Upper lobe of right lung (tissue), 1 donor: Measurements from ENCODE around the gene HEXD. TPM values are rescaled to one million over a fixed set of nuclear protein-coding genes. Genes with fewer than 3 reads are reported as not detected.
"Not testable (repeated sequence)": the region's sequence is repeated elsewhere in the genome, so short reads cannot be mapped to it uniquely, and the experiment has no call there.

Source experiments
- ATAC-seq: fragments of 200-7000 bp; cut with Tn5 transposase; one replicate; pipeline ENCODE4 v1.9.1; 2020; ENCODE audit warnings: mild to moderate bottlenecking, moderate library complexity
- DNase-seq: peaks from one replicate; pipeline ENCODE4 v3.0.0-alpha.2; 2020
- H3K27ac ChIP-seq: fragments of 200-600 bp; one replicate; pipeline ENCODE4 v1.8.0; 2022
- H3K27me3 ChIP-seq: fragments of 200-600 bp; one replicate; pipeline ENCODE4 v1.8.0; 2022; ENCODE audit warnings: mild to moderate bottlenecking
- H3K36me3 ChIP-seq: fragments of 200-600 bp; one replicate; pipeline ENCODE4 v1.8.0; 2022
- H3K4me1 ChIP-seq: fragments of 200-600 bp; one replicate; pipeline ENCODE4 v1.8.0; 2022
- H3K4me3 ChIP-seq: fragments of 200-600 bp; one replicate; pipeline ENCODE4 v1.8.0; 2022; ENCODE audit warnings: mild to moderate bottlenecking
- H3K9me3 ChIP-seq: fragments of 200-600 bp; one replicate; pipeline ENCODE4 v1.8.0; 2022
- intact Hi-C: fragments of 100-400 bp; cut with DNase I; formaldehyde crosslinking; loops from one replicate; pipeline ENCODE4 v1.11.0; 2022
- total RNA-seq: library from RNA; stranded (reverse); fragmentation: NEBNext Ultra II Directional; extraction: Animal tissue kit (Norgen Biotek cat#: 25700); gene quantifications from one replicate; pipeline ENCODE4 v1.2.1, GENCODE V29; 2021
- TF ChIP-seq, protein P1 (sequence below): fragments of 200-600 bp; IDR thresholded peaks from one replicate; pipeline ENCODE4 v1.8.0; 2022; ENCODE audit warnings: antibody characterized with exemption
- donor health status: DM: no; HTN: yes; CAD: no; lungs with severe emphysema.

HEXD gene
- total RNA-seq, 1 donor from 2014 or later = 49.1 TPM

DNA sequence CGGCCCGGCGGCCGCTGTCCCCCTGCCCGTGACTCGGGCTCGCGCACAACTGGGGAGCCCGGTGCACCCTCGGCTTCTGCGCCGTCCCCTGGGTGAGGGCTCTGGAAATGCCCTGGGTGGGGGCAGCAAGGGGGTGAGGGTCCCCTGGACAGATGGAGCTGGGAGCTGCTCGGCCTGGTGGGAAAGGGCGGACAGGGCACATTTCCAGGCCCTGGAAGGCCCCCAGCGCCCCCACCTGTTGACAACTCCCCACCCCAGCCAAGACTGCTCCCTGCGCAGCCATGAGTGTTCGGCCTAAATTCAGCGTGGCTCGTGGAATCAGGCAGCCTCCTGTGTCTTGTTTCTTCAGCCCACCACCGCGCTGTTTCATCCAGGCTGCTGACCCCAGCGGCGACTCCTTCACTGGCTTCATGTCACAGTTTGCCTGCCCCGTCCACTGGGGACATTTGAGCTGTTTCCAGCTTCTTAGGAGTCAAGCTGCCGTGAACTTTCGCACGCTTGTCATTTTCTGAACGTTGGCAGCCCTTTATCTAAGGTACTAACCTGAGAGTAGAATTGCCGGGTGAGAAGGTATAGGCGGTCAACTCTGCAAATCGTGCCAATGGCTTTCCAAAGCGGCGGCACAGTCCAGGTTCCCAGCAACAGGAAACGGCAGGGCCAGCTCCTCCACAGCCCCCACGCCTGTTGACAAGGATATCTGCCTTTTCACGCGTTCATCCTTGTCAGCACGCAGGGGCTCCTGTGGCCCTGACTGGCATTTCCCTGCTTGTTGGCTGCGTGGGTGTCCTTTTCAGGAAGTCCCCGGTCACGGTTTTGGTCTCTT, 45.7 kb upstream of the HEXD start:
- DNase-seq (no peak), ATAC-seq (peak; percentile 37)
- TF ChIP-seq, protein P1, sequence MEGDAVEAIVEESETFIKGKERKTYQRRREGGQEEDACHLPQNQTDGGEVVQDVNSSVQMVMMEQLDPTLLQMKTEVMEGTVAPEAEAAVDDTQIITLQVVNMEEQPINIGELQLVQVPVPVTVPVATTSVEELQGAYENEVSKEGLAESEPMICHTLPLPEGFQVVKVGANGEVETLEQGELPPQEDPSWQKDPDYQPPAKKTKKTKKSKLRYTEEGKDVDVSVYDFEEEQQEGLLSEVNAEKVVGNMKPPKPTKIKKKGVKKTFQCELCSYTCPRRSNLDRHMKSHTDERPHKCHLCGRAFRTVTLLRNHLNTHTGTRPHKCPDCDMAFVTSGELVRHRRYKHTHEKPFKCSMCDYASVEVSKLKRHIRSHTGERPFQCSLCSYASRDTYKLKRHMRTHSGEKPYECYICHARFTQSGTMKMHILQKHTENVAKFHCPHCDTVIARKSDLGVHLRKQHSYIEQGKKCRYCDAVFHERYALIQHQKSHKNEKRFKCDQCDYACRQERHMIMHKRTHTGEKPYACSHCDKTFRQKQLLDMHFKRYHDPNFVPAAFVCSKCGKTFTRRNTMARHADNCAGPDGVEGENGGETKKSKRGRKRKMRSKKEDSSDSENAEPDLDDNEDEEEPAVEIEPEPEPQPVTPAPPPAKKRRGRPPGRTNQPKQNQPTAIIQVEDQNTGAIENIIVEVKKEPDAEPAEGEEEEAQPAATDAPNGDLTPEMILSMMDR = no peak
- intact Hi-C loops = no loop called here
- Histone ChIP-seq H3K27ac (no peak overlapping the region), H3K4me3 (no peak overlapping the region), H3K36me3 (no peaks in the 10 kb centered on the region), H3K4me1 (peaks cover 10% of the 10 kb centered on the region), H3K27me3 (peaks cover 74% of the 10 kb centered on the region), H3K9me3 (no peaks in the 10 kb centered on the region)

- DNase-seq = not testable (repeated sequence)
- Histone ChIP-seq H3K4me1 (peaks cover 10% of the 10 kb centered on the region), H3K27me3 (peaks cover 80% of the 10 kb centered on the region)
Observed at GRCh38 chr17:82373072-82373452, 45.1 kb upstream of the HEXD start.

GRCh38 chr17:82373731-82374625, 44.2 kb upstream of the HEXD start:
- Histone ChIP-seq H3K36me3 (no peaks in the 10 kb centered on the region), H3K9me3 (no peaks in the 10 kb centered on the region), H3K4me3 (no peak overlapping the region), H3K4me1 (peaks cover 10% of the 10 kb centered on the region), H3K27ac (no peak overlapping the region), H3K27me3 (peaks cover 89% of the 10 kb centered on the region)
- TF ChIP-seq, protein P1 = no peak
- DNase-seq = no peak
- no peak for ATAC-seq
- intact Hi-C loops = no loop called here

More at GRCh38 chr17:82373072-82373452, 45.1 kb upstream of the HEXD start:
- ATAC-seq, H3K27ac ChIP-seq, H3K36me3 ChIP-seq, intact Hi-C loops, H3K4me3 ChIP-seq, H3K9me3 ChIP-seq: not testable (repeated sequence)

GRCh38 chr17:82374626-82375331, 43.4 kb upstream of the HEXD start:
- intact Hi-C loops = no loop called here
- Histone ChIP-seq H3K9me3 (no peaks in the 10 kb centered on the region), H3K4me1 (peaks cover 10% of the 10 kb centered on the region), H3K27me3 (peaks cover 91% of the 10 kb centered on the region), H3K27ac (no peak overlapping the region), H3K36me3 (no peaks in the 10 kb centered on the region), H3K4me3 (no peak overlapping the region)
- DNase-seq (no peak), ATAC-seq (no peak)
- TF ChIP-seq, protein P1 = no peak

DNA sequence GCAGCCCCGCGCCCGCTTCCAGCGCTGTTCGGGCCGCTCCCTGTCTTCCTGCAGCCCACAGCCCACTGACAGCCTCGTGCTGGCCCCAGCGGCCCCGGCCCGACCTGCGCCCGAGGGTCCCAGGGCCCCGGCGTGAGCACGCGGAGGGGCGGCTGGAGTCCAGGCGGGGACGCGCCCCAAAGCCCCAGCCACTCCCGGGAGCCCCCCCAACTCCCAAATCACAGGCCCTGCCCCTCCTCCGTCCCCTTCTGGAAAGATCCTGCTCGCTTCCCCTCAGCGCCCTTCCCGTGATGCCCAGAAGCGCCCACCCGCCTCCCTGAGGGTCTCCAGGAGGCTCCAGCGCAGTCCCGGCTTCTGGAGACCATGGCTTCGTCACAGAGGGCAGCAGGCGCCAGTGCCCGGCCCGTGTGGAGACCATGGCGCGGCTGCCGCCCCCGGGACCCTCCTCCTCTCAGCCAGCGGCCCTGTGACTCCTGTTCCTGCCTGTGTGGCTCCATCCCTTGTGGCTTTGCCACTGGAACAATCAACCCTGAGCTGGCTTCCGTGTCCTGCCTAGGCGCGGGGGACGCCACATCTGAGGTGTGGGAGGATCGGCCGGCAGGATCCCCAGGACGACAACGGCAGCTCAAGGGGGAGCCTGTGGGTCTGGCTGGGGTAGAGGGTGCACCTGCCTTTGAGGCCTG, 42.6 kb upstream of the HEXD start:
- ATAC-seq (no peak), DNase-seq (no peak)
- TF ChIP-seq, protein P1 = no peak
- H3K4me1 ChIP-seq = peaks cover 9% of the 10 kb centered on the region
- peaks cover 84% of the 10 kb centered on the region for H3K27me3 ChIP-seq
- no peak overlapping the region for H3K4me3 ChIP-seq
- intact Hi-C loops = no loop called here
- no peaks in the 10 kb centered on the region for H3K36me3 ChIP-seq
- H3K9me3 ChIP-seq = no peaks in the 10 kb centered on the region
- no peak overlapping the region for H3K27ac ChIP-seq
